Mucosa of rectum (tissue), 2 donors: Measurements from ENCODE around the gene MAPK8IP1.

ENCODE experiments used
- H3K27ac ChIP-seq, 2 donors: one replicate each; pipeline ENCODE4 v1.7.0; 2013; ENCODE audit warnings: inconsistent platforms in 2 of 2, low read depth in 2 of 2, low read length in 2 of 2
- H3K27me3 ChIP-seq, 2 donors: one replicate each; pipeline ENCODE4 v1.7.0; 2013; ENCODE audit warnings: low read length in 2 of 2; ENCODE audit not compliant: control insufficient read depth in 2 of 2, insufficient read depth in 2 of 2
- H3K36me3 ChIP-seq, 2 donors: one replicate each; pipeline ENCODE4 v1.7.0; 2013; ENCODE audit warnings: low read length in 2 of 2; ENCODE audit not compliant: control insufficient read depth in 2 of 2, insufficient read depth in 2 of 2
- H3K4me1 ChIP-seq, 2 donors: one replicate each; pipeline ENCODE4 v1.7.0; 2013; ENCODE audit warnings: low read length in 2 of 2, mild to moderate bottlenecking in 1 of 2; ENCODE audit not compliant: control insufficient read depth in 2 of 2, insufficient read depth in 2 of 2
- H3K4me3 ChIP-seq, 2 donors: one replicate each; pipeline ENCODE4 v1.7.0; 2013; ENCODE audit warnings: low read length in 2 of 2
- H3K9ac ChIP-seq, 2 donors: one replicate each; pipeline ENCODE4 v1.7.0; 2013; ENCODE audit warnings: low read length in 2 of 2, low read depth in 1 of 2, mild to moderate bottlenecking in 1 of 2
- H3K9me3 ChIP-seq, 2 donors: one replicate each; pipeline ENCODE4 v1.7.0; 2013; ENCODE audit warnings: low read length in 2 of 2; ENCODE audit not compliant: control insufficient read depth in 2 of 2
- donor health status: healthy.
- donor health status: Normal muscosa, but diverticular disease.

Gene MAPK8IP1

GRCh38 chr11:45942381-45942780, 56.9 kb downstream of the MAPK8IP1 start:
- Histone ChIP-seq H3K4me1 (no peaks in the 10 kb centered on the region), H3K36me3 (peaks cover 13 to 23% of the 10 kb centered on the region in 2 donors), H3K27ac (no peak overlapping the region), H3K27me3 (no peaks in the 10 kb centered on the region), H3K9me3 (no peaks in the 10 kb centered on the region), H3K9ac (no peak overlapping the region), H3K4me3 (no peak overlapping the region)

GRCh38 chr11:45945397-45945999, 60.0 kb downstream of the MAPK8IP1 start:
- H3K9ac ChIP-seq = no peak overlapping the region
- no peak overlapping the region for H3K4me3 ChIP-seq
- no peaks in the 10 kb centered on the region for H3K9me3 ChIP-seq
- no peaks in the 10 kb centered on the region for H3K4me1 ChIP-seq
- no peak overlapping the region for H3K27ac ChIP-seq
- no peaks in the 10 kb centered on the region for H3K27me3 ChIP-seq
- H3K36me3 ChIP-seq = peaks cover 18 to 45% of the 10 kb centered on the region in 2 donors

- Histone ChIP-seq H3K9ac (no peak overlapping the region), H3K4me3 (no peak overlapping the region), H3K9me3 (no peaks in the 10 kb centered on the region), H3K36me3 (peaks cover 24 to 43% of the 10 kb centered on the region in 2 donors), H3K27ac (no peak overlapping the region), H3K27me3 (no peaks in the 10 kb centered on the region), H3K4me1 (no peaks in the 10 kb centered on the region)
These were observed 62.4 kb downstream of the MAPK8IP1 start for GRCh38 chr11:45947885-45948284.

GRCh38 chr11:45948356-45948755, 62.9 kb downstream of the MAPK8IP1 start:
- Histone ChIP-seq H3K9me3 (no peaks in the 10 kb centered on the region), H3K27me3 (no peaks in the 10 kb centered on the region), H3K36me3 (peaks cover 28 to 43% of the 10 kb centered on the region in 2 donors), H3K9ac (no peak overlapping the region), H3K4me1 (no peaks in the 10 kb centered on the region), H3K27ac (no peak overlapping the region), H3K4me3 (no peak overlapping the region)

- Histone ChIP-seq H3K4me1 (no peaks in the 10 kb centered on the region), H3K9ac (no peak overlapping the region), H3K27me3 (no peaks in the 10 kb centered on the region), H3K27ac (no peak overlapping the region), H3K9me3 (no peaks in the 10 kb centered on the region), H3K36me3 (peaks cover 29 to 43% of the 10 kb centered on the region in 2 donors), H3K4me3 (no peak overlapping the region)
These were observed 64.5 kb downstream of the MAPK8IP1 start for GRCh38 chr11:45949992-45950407.
